ENCODE results near the gene RECQL5. TPM values are rescaled to one million over a fixed set of nuclear protein-coding genes. Genes with fewer than 3 reads are reported as not detected.

The RECQL5 gene
- total RNA-seq, 1 donor from 2014 or later = 18.7 TPM

DNA sequence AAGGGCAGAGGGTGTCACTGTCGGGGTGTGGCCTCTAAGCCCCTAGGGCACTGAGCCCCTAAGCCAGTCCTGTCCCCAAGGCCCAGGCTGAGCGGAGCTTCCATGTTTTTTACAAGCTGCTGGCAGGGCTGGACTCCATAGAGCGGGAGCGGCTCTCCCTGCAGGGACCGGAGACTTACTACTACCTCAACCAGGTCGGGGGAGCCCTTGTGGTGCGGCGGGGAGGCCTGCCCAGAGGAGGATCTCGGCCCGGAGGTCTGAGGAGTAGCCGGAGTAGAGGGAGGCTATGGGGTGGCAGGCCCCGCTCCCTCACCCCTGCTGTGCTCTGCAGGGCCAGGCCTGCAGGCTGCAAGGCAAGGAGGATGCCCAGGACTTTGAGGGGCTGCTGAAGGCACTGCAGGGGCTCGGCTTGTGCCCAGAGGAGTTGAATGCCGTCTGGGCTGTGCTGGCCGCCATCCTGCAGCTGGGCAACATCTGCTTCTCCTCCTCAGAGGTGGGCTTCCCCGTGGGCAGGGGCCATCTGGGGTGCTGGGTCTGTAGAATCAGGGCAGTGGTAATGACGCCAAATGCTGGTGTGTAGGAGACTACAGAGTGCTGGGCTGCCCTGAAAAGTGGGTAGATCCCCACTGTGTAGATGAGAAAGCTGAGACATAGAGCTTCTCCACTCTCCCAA lies 74.5 kb downstream of the RECQL5 start:
- Histone ChIP-seq H3K4me3 (ENCODE audit: low read depth, low read length) (no peak overlapping the region), H3K36me3 (ENCODE audit: control insufficient read depth, insufficient read depth, low read length) (no peaks in the 10 kb centered on the region), H3K27me3 (ENCODE audit: control insufficient read depth, insufficient read depth, low read length) (peaks cover 29% of the 10 kb centered on the region)
- no peak for DNase-seq (ENCODE audit: low read depth)
- TF ChIP-seq, protein P1, sequence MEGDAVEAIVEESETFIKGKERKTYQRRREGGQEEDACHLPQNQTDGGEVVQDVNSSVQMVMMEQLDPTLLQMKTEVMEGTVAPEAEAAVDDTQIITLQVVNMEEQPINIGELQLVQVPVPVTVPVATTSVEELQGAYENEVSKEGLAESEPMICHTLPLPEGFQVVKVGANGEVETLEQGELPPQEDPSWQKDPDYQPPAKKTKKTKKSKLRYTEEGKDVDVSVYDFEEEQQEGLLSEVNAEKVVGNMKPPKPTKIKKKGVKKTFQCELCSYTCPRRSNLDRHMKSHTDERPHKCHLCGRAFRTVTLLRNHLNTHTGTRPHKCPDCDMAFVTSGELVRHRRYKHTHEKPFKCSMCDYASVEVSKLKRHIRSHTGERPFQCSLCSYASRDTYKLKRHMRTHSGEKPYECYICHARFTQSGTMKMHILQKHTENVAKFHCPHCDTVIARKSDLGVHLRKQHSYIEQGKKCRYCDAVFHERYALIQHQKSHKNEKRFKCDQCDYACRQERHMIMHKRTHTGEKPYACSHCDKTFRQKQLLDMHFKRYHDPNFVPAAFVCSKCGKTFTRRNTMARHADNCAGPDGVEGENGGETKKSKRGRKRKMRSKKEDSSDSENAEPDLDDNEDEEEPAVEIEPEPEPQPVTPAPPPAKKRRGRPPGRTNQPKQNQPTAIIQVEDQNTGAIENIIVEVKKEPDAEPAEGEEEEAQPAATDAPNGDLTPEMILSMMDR (IDR thresholded peaks at IDR 0.05; ENCODE audit: insufficient read depth, low read length, poor library complexity, severe bottlenecking) = no peak

DNA sequence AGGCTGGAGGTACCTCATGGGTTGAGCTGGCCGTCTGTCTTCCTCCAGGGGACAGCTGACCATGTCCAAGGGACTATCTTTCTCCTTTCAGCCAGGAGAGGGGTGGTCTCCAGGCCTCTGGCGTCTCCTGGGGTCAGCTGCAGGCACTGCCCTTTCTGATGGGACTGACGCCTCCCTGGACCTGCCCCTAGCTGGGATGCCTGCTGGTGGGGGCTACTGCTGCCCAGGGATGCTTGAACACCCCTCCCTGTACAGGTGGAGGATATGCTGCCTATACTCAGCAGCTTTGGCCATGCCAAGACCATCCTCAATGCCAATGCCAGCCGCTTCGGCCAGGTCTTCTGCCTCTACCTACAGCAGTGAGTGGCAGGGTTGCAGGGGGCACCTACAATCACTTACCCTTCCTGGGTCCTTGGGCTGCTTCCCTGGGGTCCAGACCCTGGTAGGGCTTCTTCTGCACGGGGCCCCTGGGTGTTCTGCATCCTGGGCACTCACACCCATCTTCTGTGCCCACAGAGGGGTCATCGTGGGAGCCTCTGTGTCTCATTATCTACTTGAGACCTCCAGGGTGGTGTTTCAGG lies 75.1 kb downstream of the RECQL5 start:
- no peak for DNase-seq (ENCODE audit: low read depth)
- Histone ChIP-seq H3K27me3 (ENCODE audit: control insufficient read depth, insufficient read depth, low read length) (peaks cover 30% of the 10 kb centered on the region), H3K4me3 (ENCODE audit: low read depth, low read length) (no peak overlapping the region), H3K36me3 (ENCODE audit: control insufficient read depth, insufficient read depth, low read length) (no peaks in the 10 kb centered on the region)
- TF ChIP-seq, protein P1 (IDR thresholded peaks at IDR 0.05; ENCODE audit: insufficient read depth, low read length, poor library complexity, severe bottlenecking) = no peak

DNA sequence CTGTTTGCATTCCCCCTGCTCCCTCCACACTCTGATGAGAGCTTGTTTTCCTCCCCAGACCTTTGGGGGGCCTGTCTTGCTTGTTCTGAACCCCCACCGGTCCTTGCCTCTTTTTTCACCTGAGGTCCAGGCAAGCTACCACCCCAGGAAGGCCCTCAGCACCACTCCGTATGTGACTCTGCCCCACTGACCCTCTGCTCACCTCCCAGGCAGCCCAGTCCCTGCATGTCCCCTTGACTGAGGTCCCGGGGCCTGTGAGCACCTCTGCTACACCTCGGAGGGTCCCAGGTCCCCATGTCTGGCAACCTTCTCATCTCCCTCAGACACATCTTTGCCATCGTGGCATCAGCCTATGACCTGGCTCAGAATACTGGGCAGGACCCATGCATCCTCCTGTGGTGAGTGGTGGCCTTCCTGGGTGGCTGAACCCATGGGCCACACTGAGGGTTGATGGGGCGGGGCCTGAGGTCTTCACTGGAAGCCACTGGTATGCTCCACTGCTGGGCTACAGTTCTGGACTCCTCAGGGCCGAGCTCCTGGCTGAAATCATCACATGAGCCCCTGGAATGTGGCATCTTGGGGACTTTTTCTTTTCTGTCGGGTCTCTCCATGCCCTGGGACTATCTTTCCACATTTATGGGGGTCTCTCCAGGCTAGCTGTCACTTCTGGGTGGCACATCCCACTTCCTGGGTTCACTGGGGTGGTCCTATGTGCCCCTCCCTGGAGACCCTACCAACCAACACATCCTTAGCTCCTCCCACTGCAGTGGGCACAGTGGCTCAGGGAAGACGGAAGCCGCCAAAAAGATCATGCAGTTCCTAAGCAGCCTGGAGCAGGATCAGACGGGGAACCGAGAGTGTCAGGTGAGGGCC lies 75.9 kb downstream of the RECQL5 start:
- H3K27me3 ChIP-seq (ENCODE audit: control insufficient read depth, insufficient read depth, low read length) = peaks cover 30% of the 10 kb centered on the region
- no peak overlapping the region for H3K4me3 ChIP-seq (ENCODE audit: low read depth, low read length)
- DNase-seq (ENCODE audit: low read depth) = no peak
- H3K36me3 ChIP-seq (ENCODE audit: control insufficient read depth, insufficient read depth, low read length) = no peaks in the 10 kb centered on the region
- TF ChIP-seq, protein P1 (IDR thresholded peaks at IDR 0.05; ENCODE audit: insufficient read depth, low read length, poor library complexity, severe bottlenecking) = no peak

DNA sequence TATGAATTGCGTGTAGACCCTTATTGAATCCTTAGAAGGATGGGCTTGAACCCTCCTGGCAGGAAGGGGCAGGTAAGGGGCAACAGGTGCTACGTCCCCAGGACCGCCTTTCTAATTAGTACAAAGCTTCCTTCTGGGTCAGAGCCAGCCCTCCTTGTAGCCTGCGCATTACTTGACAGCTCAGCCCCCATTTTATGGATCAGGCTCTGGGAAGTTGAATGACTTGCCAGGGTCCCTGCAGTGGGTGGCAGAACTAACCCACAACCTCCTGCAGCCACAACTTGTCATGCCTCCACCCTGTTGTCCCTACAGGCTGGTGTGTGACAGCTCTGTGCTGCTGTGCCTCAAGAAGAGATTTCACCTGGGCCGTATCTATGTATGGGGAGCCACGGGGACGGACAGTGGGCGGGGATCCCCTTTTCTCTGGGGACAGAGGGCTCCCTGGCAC lies 76.6 kb downstream of the RECQL5 start:
- TF ChIP-seq, protein P1 (IDR thresholded peaks at IDR 0.05; ENCODE audit: insufficient read depth, low read length, poor library complexity, severe bottlenecking) = no peak
- H3K36me3 ChIP-seq (ENCODE audit: control insufficient read depth, insufficient read depth, low read length) = no peaks in the 10 kb centered on the region
- peaks cover 26% of the 10 kb centered on the region for H3K27me3 ChIP-seq (ENCODE audit: control insufficient read depth, insufficient read depth, low read length)
- H3K4me3 ChIP-seq (ENCODE audit: low read depth, low read length) = no peak overlapping the region
- DNase-seq (ENCODE audit: low read depth) = no peak

DNA sequence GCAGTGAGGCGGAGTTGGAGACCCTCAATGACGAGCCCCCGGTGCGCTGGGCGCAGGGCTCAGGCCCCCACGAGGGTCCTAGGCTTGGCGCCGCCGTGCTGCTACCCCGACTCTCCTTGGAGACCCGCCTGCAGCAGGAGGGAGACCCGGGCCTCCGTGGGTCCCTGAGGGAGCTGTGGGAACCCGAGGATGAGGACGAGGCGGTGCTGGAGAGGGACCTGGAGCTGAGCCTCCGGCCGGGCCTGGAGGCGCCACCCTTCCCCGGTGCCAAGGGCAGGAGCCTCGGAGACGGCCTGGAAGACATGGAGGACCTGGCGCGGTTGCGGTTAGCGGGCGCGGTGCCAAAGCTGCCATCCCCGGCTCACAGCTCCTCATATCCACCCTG lies 77.0 kb downstream of the RECQL5 start:
- TF ChIP-seq, protein P1 (IDR thresholded peaks at IDR 0.05; ENCODE audit: insufficient read depth, low read length, poor library complexity, severe bottlenecking) = no peak
- no peak overlapping the region for H3K4me3 ChIP-seq (ENCODE audit: low read depth, low read length)
- DNase-seq (ENCODE audit: low read depth) = no peak
- H3K27me3 ChIP-seq (ENCODE audit: control insufficient read depth, insufficient read depth, low read length) = peaks cover 23% of the 10 kb centered on the region
- H3K36me3 ChIP-seq (ENCODE audit: control insufficient read depth, insufficient read depth, low read length) = no peaks in the 10 kb centered on the region
